IMR-90 (cell line): ENCODE measurements around the gene CAMTA1. TPM values are rescaled to one million over a fixed set of nuclear protein-coding genes. Genes with fewer than 3 reads are reported as not detected.

ENCODE experiments used
- ATAC-seq: fragments of 200-7000 bp; cut with Tn5 transposase; 2 replicates; pipeline ENCODE4 v1.9.1; 2020; ENCODE audit warnings: low read depth, mild to moderate bottlenecking, moderate library complexity
- BruUV-seq: library from RNA; stranded (reverse); fragments of 400-500 nt; replicated peaks from 2 replicates; lab custom pipeline; 2021; lab: Mats Ljungman, UMichigan
- CTCF ChIA-PET: fragments of 300-600 bp; formaldehyde crosslinking; extraction: SDS; loops from one replicate; lab custom pipeline; 2021; ENCODE audit warnings: antibody characterized with exemption; lab: Yijun Ruan, JAX
- POLR2A ChIA-PET: fragments of 300-600 bp; sonication (Branson Sonifier 250); formaldehyde crosslinking; loops from one replicate; lab custom pipeline; 2022; ENCODE audit warnings: antibody characterized with exemption; ENCODE audit not compliant: unreplicated experiment; lab: Charles Lee
- DNase-seq: peaks from one replicate; pipeline ENCODE4 v3.0.0; 2013
- H2AFZ ChIP-seq: replicated peaks from 2 replicates; pipeline ENCODE3; 2013; ENCODE audit warnings: low read length, mild to moderate bottlenecking; ENCODE audit not compliant: poor library complexity
- H2AK5ac ChIP-seq: 2 replicates; pipeline ENCODE4 v1.6.1; 2013; ENCODE audit warnings: low read depth, low read length, inconsistent platforms
- H2AK9ac ChIP-seq: replicated peaks from 2 replicates; pipeline ENCODE3; 2013; ENCODE audit warnings: mild to moderate bottlenecking, low read depth, low read length, moderate library complexity; ENCODE audit not compliant: poor library complexity
- H2BK120ac ChIP-seq: 2 replicates; pipeline ENCODE4 v1.6.1; 2013; ENCODE audit warnings: low read depth, low read length, inconsistent platforms
- H2BK15ac ChIP-seq: 3 replicates; pipeline ENCODE4 v1.6.1; 2013; ENCODE audit warnings: low read depth, low read length, inconsistent platforms
- H2BK20ac ChIP-seq: 2 replicates; pipeline ENCODE4 v1.6.1; 2013; ENCODE audit warnings: low read depth, mild to moderate bottlenecking, inconsistent platforms, low read length, moderate library complexity
- H2BK5ac ChIP-seq: 2 replicates; pipeline ENCODE4 v1.6.1; 2013; ENCODE audit warnings: mild to moderate bottlenecking, low read depth, low read length, inconsistent platforms; ENCODE audit not compliant: poor library complexity, severe bottlenecking
- H3K14ac ChIP-seq: replicated peaks from 2 replicates; pipeline ENCODE4 v1.6.1; 2013; ENCODE audit warnings: low read depth, low read length, inconsistent platforms
- H3K18ac ChIP-seq: 2 replicates; pipeline ENCODE4 v1.6.1; 2013; ENCODE audit warnings: low read depth, low read length, control low read depth
- H3K23ac ChIP-seq: 2 replicates; pipeline ENCODE4 v1.6.1; 2013; ENCODE audit warnings: low read depth, low read length, inconsistent platforms
- H3K27ac ChIP-seq: 2 replicates; pipeline ENCODE4 v1.5.1; 2013; ENCODE audit warnings: mild to moderate bottlenecking, control low read depth, low read length; ENCODE audit not compliant: insufficient read depth
- H3K27me3 ChIP-seq: 2 replicates; pipeline ENCODE4 v1.6.1; 2013; ENCODE audit warnings: low read length; ENCODE audit not compliant: control insufficient read depth, insufficient read depth
- H3K36me3 ChIP-seq: 2 replicates; pipeline ENCODE4 v1.6.1; 2013; ENCODE audit warnings: low read length, mixed read lengths; ENCODE audit not compliant: control insufficient read depth, insufficient read depth
- H3K4ac ChIP-seq: 2 replicates; pipeline ENCODE4 v1.6.1; 2013; ENCODE audit warnings: low read depth, low read length, inconsistent platforms
- H3K4me1 ChIP-seq: 2 replicates; pipeline ENCODE4 v1.6.1; 2013; ENCODE audit warnings: low read length, mixed read lengths; ENCODE audit not compliant: control insufficient read depth, insufficient read depth
- H3K4me2 ChIP-seq: 2 replicates; pipeline ENCODE4 v1.6.1; 2013; ENCODE audit warnings: low read depth, mild to moderate bottlenecking, control low read depth, low read length, moderate library complexity
- H3K4me3 ChIP-seq: 2 replicates; pipeline ENCODE4 v1.5.1; 2013; ENCODE audit warnings: low read depth, mild to moderate bottlenecking, control low read depth, low read length, moderate library complexity; ENCODE audit not compliant: insufficient read depth
- H3K56ac ChIP-seq: 2 replicates; pipeline ENCODE4 v1.6.1; 2013; ENCODE audit warnings: low read length, inconsistent platforms; ENCODE audit not compliant: insufficient read depth; ENCODE audit errors: extremely low read depth
- H3K79me1 ChIP-seq, 2 experiments: 2 replicates each; pipeline ENCODE4 v1.6.1; 2013; ENCODE audit warnings: low read length in 2 of 2, inconsistent platforms in 1 of 2, low read depth in 1 of 2
- H3K9ac ChIP-seq: 2 replicates; pipeline ENCODE4 v1.6.1; 2013; ENCODE audit warnings: low read depth, low read length, control low read depth
- H3K9me1 ChIP-seq: 2 replicates; pipeline ENCODE4 v1.6.1; 2013; ENCODE audit warnings: low read length, inconsistent platforms; ENCODE audit not compliant: insufficient read depth
- H3K9me3 ChIP-seq: 2 replicates; pipeline ENCODE4 v1.6.1; 2013; ENCODE audit warnings: low read length; ENCODE audit not compliant: control insufficient read depth, insufficient read depth
- H4K20me1 ChIP-seq: 2 replicates; pipeline ENCODE4 v1.6.1; 2013; ENCODE audit warnings: low read length, inconsistent platforms; ENCODE audit not compliant: insufficient read depth
- H4K5ac ChIP-seq: 2 replicates; pipeline ENCODE4 v1.6.1; 2013; ENCODE audit warnings: mild to moderate bottlenecking, low read depth, low read length, control low read depth
- H4K8ac ChIP-seq, 2 experiments: 2 replicates each; pipeline ENCODE4 v1.6.1; 2013; ENCODE audit warnings: low read depth in 2 of 2, low read length in 2 of 2, control low read depth in 1 of 2, inconsistent platforms in 1 of 2
- H4K91ac ChIP-seq: 2 replicates; pipeline ENCODE4 v1.6.1; 2013; ENCODE audit warnings: low read depth, low read length, inconsistent platforms; ENCODE audit not compliant: insufficient read depth
- BHLHE40 ChIP-seq: fragments of 150-350 bp; IDR thresholded peaks from 2 replicates; pipeline ENCODE4 v1.6.1; 2016; ENCODE audit warnings: mild to moderate bottlenecking, low read depth, low read length
- CEBPB ChIP-seq: IDR thresholded peaks from 2 replicates; pipeline ENCODE4 v1.6.1; 2012; ENCODE audit warnings: low read depth, low read length, improper control_type of control experiment
- CHD1 ChIP-seq: IDR thresholded peaks from 2 replicates; pipeline ENCODE4 v1.6.1; 2012; ENCODE audit warnings: low read depth, low read length, improper control_type of control experiment
- ELK1 ChIP-seq: fragments of 150-350 bp; IDR thresholded peaks from 2 replicates; pipeline ENCODE4 v1.6.1; 2016; ENCODE audit warnings: low read depth, mild to moderate bottlenecking, low read length, moderate library complexity, borderline replicate concordance
- FOS ChIP-seq: fragments of 150-350 bp; IDR thresholded peaks from 2 replicates; pipeline ENCODE4 v1.6.1; 2016; ENCODE audit warnings: low read depth, low read length
- MAFK ChIP-seq: IDR thresholded peaks from 2 replicates; pipeline ENCODE4 v1.6.1; 2012; ENCODE audit warnings: low read depth, low read length, improper control_type of control experiment
- MAZ ChIP-seq: IDR thresholded peaks from 2 replicates; pipeline ENCODE4 v1.6.1; 2012; ENCODE audit warnings: low read depth, mild to moderate bottlenecking, low read length, improper control_type of control experiment, moderate library complexity, borderline replicate concordance
- MXI1 ChIP-seq: IDR thresholded peaks from 2 replicates; pipeline ENCODE4 v1.6.1; 2012; ENCODE audit warnings: low read depth, mild to moderate bottlenecking, low read length, moderate library complexity, borderline replicate concordance
- NFE2L2 ChIP-seq: fragments of 150-350 bp; IDR thresholded peaks from 2 replicates; pipeline ENCODE4 v1.6.1; 2016; ENCODE audit warnings: low read depth, mild to moderate bottlenecking, low read length
- POLR2A ChIP-seq: IDR thresholded peaks from 2 replicates; pipeline ENCODE4 v1.6.1; 2012; ENCODE audit warnings: mild to moderate bottlenecking, low read depth, low read length
- RAD21 ChIP-seq: IDR thresholded peaks from 2 replicates; pipeline ENCODE4 v1.6.1; 2012; ENCODE audit warnings: low read length, improper control_type of control experiment
- RCOR1 ChIP-seq: IDR thresholded peaks from 2 replicates; pipeline ENCODE4 v1.6.1; 2012; ENCODE audit warnings: mild to moderate bottlenecking, low read length, improper control_type of control experiment; ENCODE audit not compliant: insufficient replicate concordance
- RFX5 ChIP-seq: IDR thresholded peaks from 2 replicates; pipeline ENCODE4 v1.8.0; 2012; ENCODE audit warnings: low read depth, mild to moderate bottlenecking, low read length, moderate library complexity
- SMC3 ChIP-seq: fragments of 150-350 bp; IDR thresholded peaks from 2 replicates; pipeline ENCODE4 v1.6.1; 2016; ENCODE audit warnings: low read depth, mild to moderate bottlenecking, antibody characterized with exemption, low read length, moderate library complexity
- WGBS, 2 experiments: methylation state at CpG; one replicate each; pipeline versions ENCODE4 v1.1.5 to v1.1.7; 2013; ENCODE audit warnings: missing lambda C conversion rate in 2 of 2; ENCODE audit not compliant: insufficient read length in 1 of 2; ENCODE audit errors: extremely low coverage in 2 of 2; 5-methylcytosine and 5-hydroxymethylcytosine counted together
- dilution Hi-C: fragments of 300-500 bp; cut with HindIII; formaldehyde crosslinking; loops from one replicate; pipeline ENCODE4 v1.14.3; 2018; ENCODE audit warnings: low sequenced_read_pairs; ENCODE audit not compliant: unreplicated experiment
- in situ Hi-C: fragments of 300-500 bp; cut with MboI; formaldehyde crosslinking; loops from 3 replicates; pipeline ENCODE4 v1.14.3; 2019; ENCODE audit warnings: low sequenced_read_pairs, inconsistent platforms, mixed read lengths
- intact Hi-C: fragments of 100-400 bp; cut with micrococcal nuclease; formaldehyde crosslinking; loops from 2 replicates; pipeline ENCODE4 v1.10.0; 2022
- polyA plus RNA-seq, 3 experiments: library from polyadenylated mRNA; depleted of rRNA; stranded (reverse); fragments of >200 nt; gene quantifications; 2 replicates each; pipeline ENCODE4 v1.2.3, GENCODE V29; 2012; ENCODE audit warnings: low replicate concordance in 1 of 3
- total RNA-seq: library from RNA; depleted of rRNA; stranded (reverse); fragments of >200 nt; gene quantifications from 2 replicates; pipeline ENCODE4 v1.2.3, GENCODE V29; 2012
- TF ChIP-seq, protein P1 (sequence below): conservative IDR thresholded peaks from 2 replicates; pipeline ENCODE4 v1.5.1; 2012; ENCODE audit warnings: mild to moderate bottlenecking, low read depth, low read length, improper control_type of control experiment
- TF ChIP-seq, protein P2 (sequence below): fragments of 150-350 bp; IDR thresholded peaks from 2 replicates; pipeline ENCODE4 v1.6.1; 2017; ENCODE audit warnings: mild to moderate bottlenecking, antibody characterized with exemption, low read length, low read depth

Gene CAMTA1
- total and polyA plus RNA-seq, 2 of the 4 experiments (the other 2 are of a cell fraction), result 35.5 to 74.3 TPM

- Histone ChIP-seq H3K23ac (no peak overlapping the region), H3K36me3 (no peaks in the 10 kb centered on the region), H3K27me3 (peaks cover 26% of the 10 kb centered on the region), H2AFZ (no peak overlapping the region), H4K8ac (no peak overlapping the region), H4K20me1 (no peaks in the 10 kb centered on the region), H3K56ac (no peak overlapping the region), H3K4me3 (no peak overlapping the region), H3K4me2 (no peak overlapping the region), H4K91ac (no peak overlapping the region), H2BK5ac (no peak overlapping the region), H3K18ac (no peak overlapping the region), H2AK9ac (no peak overlapping the region), H2AK5ac (no peak overlapping the region), H3K4ac (no peak overlapping the region), H3K9ac (no peak overlapping the region), H3K27ac (no peak overlapping the region), H3K14ac (no peak overlapping the region), H2BK120ac (no peak overlapping the region), H3K9me1 (no peaks in the 10 kb centered on the region), H3K9me3 (0 out of 2 replicates have a peak, but pooled peaks cover 3% of the 10 kb centered on the region), H2BK15ac (no peak overlapping the region), H4K5ac (no peak overlapping the region), H3K79me1 (no peaks in the 10 kb centered on the region), H2BK20ac (no peak overlapping the region), H3K4me1 (no peaks in the 10 kb centered on the region)
- in situ Hi-C loops, result no loop called here
- ChIA-PET CTCF (no interaction called here), POLR2A (no interaction called here)
- intact Hi-C loops, result no loop called here
- TF ChIP-seq MXI1 (no peak), CEBPB (no peak), RFX5 (no peak), NFE2L2 (no peak), SMC3 (no peak), MAZ (no peak), POLR2A (no peak), FOS (no peak), BHLHE40 (no peak), MAFK (no peak), CHD1 (no peak), ELK1 (no peak), RCOR1 (no peak), RAD21 (no peak)
- TF ChIP-seq, protein P1, sequence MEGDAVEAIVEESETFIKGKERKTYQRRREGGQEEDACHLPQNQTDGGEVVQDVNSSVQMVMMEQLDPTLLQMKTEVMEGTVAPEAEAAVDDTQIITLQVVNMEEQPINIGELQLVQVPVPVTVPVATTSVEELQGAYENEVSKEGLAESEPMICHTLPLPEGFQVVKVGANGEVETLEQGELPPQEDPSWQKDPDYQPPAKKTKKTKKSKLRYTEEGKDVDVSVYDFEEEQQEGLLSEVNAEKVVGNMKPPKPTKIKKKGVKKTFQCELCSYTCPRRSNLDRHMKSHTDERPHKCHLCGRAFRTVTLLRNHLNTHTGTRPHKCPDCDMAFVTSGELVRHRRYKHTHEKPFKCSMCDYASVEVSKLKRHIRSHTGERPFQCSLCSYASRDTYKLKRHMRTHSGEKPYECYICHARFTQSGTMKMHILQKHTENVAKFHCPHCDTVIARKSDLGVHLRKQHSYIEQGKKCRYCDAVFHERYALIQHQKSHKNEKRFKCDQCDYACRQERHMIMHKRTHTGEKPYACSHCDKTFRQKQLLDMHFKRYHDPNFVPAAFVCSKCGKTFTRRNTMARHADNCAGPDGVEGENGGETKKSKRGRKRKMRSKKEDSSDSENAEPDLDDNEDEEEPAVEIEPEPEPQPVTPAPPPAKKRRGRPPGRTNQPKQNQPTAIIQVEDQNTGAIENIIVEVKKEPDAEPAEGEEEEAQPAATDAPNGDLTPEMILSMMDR, result no peak
- TF ChIP-seq, protein P2, sequence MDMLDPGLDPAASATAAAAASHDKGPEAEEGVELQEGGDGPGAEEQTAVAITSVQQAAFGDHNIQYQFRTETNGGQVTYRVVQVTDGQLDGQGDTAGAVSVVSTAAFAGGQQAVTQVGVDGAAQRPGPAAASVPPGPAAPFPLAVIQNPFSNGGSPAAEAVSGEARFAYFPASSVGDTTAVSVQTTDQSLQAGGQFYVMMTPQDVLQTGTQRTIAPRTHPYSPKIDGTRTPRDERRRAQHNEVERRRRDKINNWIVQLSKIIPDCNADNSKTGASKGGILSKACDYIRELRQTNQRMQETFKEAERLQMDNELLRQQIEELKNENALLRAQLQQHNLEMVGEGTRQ, result no peak
- no TSS peak for BruUV-seq
- dilution Hi-C loops, result no loop called here
- ATAC-seq, result no peak
- 75% methylated on average over 7 of the region's 32 CpGs; no CpG with 5 or more reads in 1 of the 2 experiments for WGBS, 2 experiments
- DNase-seq, result no peak
Measured at GRCh38 chr1:7062346-7063061, 277.2 kb downstream of the CAMTA1 start.
